ENCODE results near the gene MTA3.

The MTA3 gene

GRCh38 chr2:42802150-42802549 lies 233.7 kb downstream of the MTA3 start:
- H4K20me1 ChIP-seq (ENCODE audit: insufficient read depth, low read length, poor library complexity, severe bottlenecking): no peaks in the 10 kb centered on the region
- H3K27me3 ChIP-seq (ENCODE audit: insufficient read depth, low read length, poor library complexity, severe bottlenecking): no peaks in the 10 kb centered on the region
- no peaks in the 10 kb centered on the region for H3K9me2 ChIP-seq (replicated peaks; ENCODE audit: low read depth, low read length)
- no peaks in the 10 kb centered on the region for H3K9me3 ChIP-seq (ENCODE audit: insufficient read depth, low read depth, low read length)
- no peak overlapping the region for H3K9ac ChIP-seq (ENCODE audit: low read depth, low read length, poor library complexity, severe bottlenecking)
- no peaks in the 10 kb centered on the region for H3K36me3 ChIP-seq (ENCODE audit: insufficient read depth, low read length)
- H2AFZ ChIP-seq (ENCODE audit: low read length): no peak overlapping the region
- no peaks in the 10 kb centered on the region for H3F3A ChIP-seq (ENCODE audit: low read depth)
- TF ChIP-seq CTCF (conservative IDR thresholded peaks at IDR 0.05; ENCODE audit: low read length): no peak
- no peak for TF ChIP-seq EZH2phosphoT487 (IDR thresholded peaks at IDR 0.05; ENCODE audit: borderline replicate concordance)
- no peaks in the 10 kb centered on the region for H3K4me1 ChIP-seq (ENCODE audit: insufficient read depth, low read length, poor library complexity, severe bottlenecking)
- no peak overlapping the region for H3K4me3 ChIP-seq (ENCODE audit: low read length, poor library complexity, severe bottlenecking)
- no peaks in the 10 kb centered on the region for H3K79me2 ChIP-seq (ENCODE audit: insufficient read depth, low read length)
- no peak overlapping the region for H3K4me2 ChIP-seq (ENCODE audit: low read depth, low read length, poor library complexity, severe bottlenecking)

- Histone ChIP-seq H3K4me1 (ENCODE audit: insufficient read depth, low read length, poor library complexity, severe bottlenecking) (peaks cover 4% of the 10 kb centered on the region), H3K4me2 (ENCODE audit: low read depth, low read length, poor library complexity, severe bottlenecking) (no peak overlapping the region), H3K27me3 (ENCODE audit: insufficient read depth, low read length, poor library complexity, severe bottlenecking) (no peaks in the 10 kb centered on the region), H3K9me3 (ENCODE audit: insufficient read depth, low read depth, low read length) (no peaks in the 10 kb centered on the region), H3K9me2 (replicated peaks; ENCODE audit: low read depth, low read length) (no peaks in the 10 kb centered on the region), H2AFZ (ENCODE audit: low read length) (no peak overlapping the region), H3K4me3 (ENCODE audit: low read length, poor library complexity, severe bottlenecking) (no peak overlapping the region), H3F3A (ENCODE audit: low read depth) (no peaks in the 10 kb centered on the region), H3K79me2 (ENCODE audit: insufficient read depth, low read length) (no peaks in the 10 kb centered on the region), H3K9ac (ENCODE audit: low read depth, low read length, poor library complexity, severe bottlenecking) (no peak overlapping the region), H4K20me1 (ENCODE audit: insufficient read depth, low read length, poor library complexity, severe bottlenecking) (no peaks in the 10 kb centered on the region), H3K36me3 (ENCODE audit: insufficient read depth, low read length) (no peaks in the 10 kb centered on the region)
- TF ChIP-seq EZH2phosphoT487 (IDR thresholded peaks at IDR 0.05; ENCODE audit: borderline replicate concordance): no peak
- TF ChIP-seq CTCF (conservative IDR thresholded peaks at IDR 0.05; ENCODE audit: low read length): no peak
Observed at GRCh38 chr2:42804338-42804737, 235.9 kb downstream of the MTA3 start.

- H3K4me2 ChIP-seq (ENCODE audit: low read depth, low read length, poor library complexity, severe bottlenecking): no peak overlapping the region
- H3K4me3 ChIP-seq (ENCODE audit: low read length, poor library complexity, severe bottlenecking): no peak overlapping the region
- H3K9ac ChIP-seq (ENCODE audit: low read depth, low read length, poor library complexity, severe bottlenecking): no peak overlapping the region
- no peaks in the 10 kb centered on the region for H3K9me2 ChIP-seq (replicated peaks; ENCODE audit: low read depth, low read length)
- no peak overlapping the region for H2AFZ ChIP-seq (ENCODE audit: low read length)
- TF ChIP-seq EZH2phosphoT487 (IDR thresholded peaks at IDR 0.05; ENCODE audit: borderline replicate concordance): no peak
- no peak for TF ChIP-seq CTCF (conservative IDR thresholded peaks at IDR 0.05; ENCODE audit: low read length)
- H3K9me3 ChIP-seq (ENCODE audit: insufficient read depth, low read depth, low read length): no peaks in the 10 kb centered on the region
- peaks cover 8% of the 10 kb centered on the region for H3K4me1 ChIP-seq (ENCODE audit: insufficient read depth, low read length, poor library complexity, severe bottlenecking)
- H4K20me1 ChIP-seq (ENCODE audit: insufficient read depth, low read length, poor library complexity, severe bottlenecking): no peaks in the 10 kb centered on the region
- no peaks in the 10 kb centered on the region for H3K79me2 ChIP-seq (ENCODE audit: insufficient read depth, low read length)
- H3F3A ChIP-seq (ENCODE audit: low read depth): no peaks in the 10 kb centered on the region
- H3K36me3 ChIP-seq (ENCODE audit: insufficient read depth, low read length): no peaks in the 10 kb centered on the region
- no peaks in the 10 kb centered on the region for H3K27me3 ChIP-seq (ENCODE audit: insufficient read depth, low read length, poor library complexity, severe bottlenecking)
Observed at GRCh38 chr2:42804891-42805290, 236.5 kb downstream of the MTA3 start.

All from Loucy (cell line).